Activated T-cell treated with anti-CD3 and anti-CD28 coated beads, Interleukin-2, amount 50 U/mL, for 24 hours (primary cell): ENCODE data around the gene RARRES2.
"Not testable (repeated sequence)": the region's sequence is repeated elsewhere in the genome, so short reads cannot be mapped to it uniquely, and the experiment has no call there.

Experiments
- DNase-seq: peaks from one replicate; pipeline ENCODE4 v3.0.0-alpha.2; 2020
- H3K27ac Mint-ChIP-seq: 2 replicates; pipeline ENCODE4 v1.8.0; 2020; ENCODE audit warnings: mild to moderate bottlenecking, mixed read lengths
- H3K27me3 Mint-ChIP-seq: 2 replicates; pipeline ENCODE4 v1.8.0; 2020; ENCODE audit warnings: mixed read lengths
- H3K36me3 Mint-ChIP-seq: 2 replicates; pipeline ENCODE4 v1.8.0; 2020; ENCODE audit warnings: low read depth, mixed read lengths
- H3K4me1 Mint-ChIP-seq: 2 replicates; pipeline ENCODE4 v1.8.0; 2020; ENCODE audit warnings: low read depth, mixed read lengths
- H3K4me3 Mint-ChIP-seq: 2 replicates; pipeline ENCODE4 v1.8.0; 2020; ENCODE audit warnings: mild to moderate bottlenecking, moderate library complexity, mixed read lengths
- H3K9me3 Mint-ChIP-seq: 2 replicates; pipeline ENCODE4 v1.8.0; 2020; ENCODE audit warnings: mixed read lengths

Gene RARRES2

GRCh38 chr7:150296802-150297201, 44.6 kb downstream of the RARRES2 start:
- H3K4me3 Mint-ChIP-seq, H3K27ac Mint-ChIP-seq, DNase-seq, H3K36me3 Mint-ChIP-seq, H3K27me3 Mint-ChIP-seq, H3K4me1 Mint-ChIP-seq, H3K9me3 Mint-ChIP-seq: not testable (repeated sequence)

- not testable (repeated sequence) for H3K27ac Mint-ChIP-seq, DNase-seq, H3K36me3 Mint-ChIP-seq, H3K4me1 Mint-ChIP-seq, H3K9me3 Mint-ChIP-seq, H3K27me3 Mint-ChIP-seq, H3K4me3 Mint-ChIP-seq
Observed at GRCh38 chr7:150295614-150296013, 45.8 kb downstream of the RARRES2 start.

GRCh38 chr7:150295027-150295426, 46.4 kb downstream of the RARRES2 start:
- not testable (repeated sequence) for DNase-seq, H3K4me3 Mint-ChIP-seq, H3K27me3 Mint-ChIP-seq, H3K36me3 Mint-ChIP-seq, H3K4me1 Mint-ChIP-seq, H3K9me3 Mint-ChIP-seq, H3K27ac Mint-ChIP-seq

- H3K36me3 Mint-ChIP-seq = peaks cover 13% of the 10 kb centered on the region
- not testable (repeated sequence) for H3K27me3 Mint-ChIP-seq, DNase-seq, H3K4me1 Mint-ChIP-seq, H3K27ac Mint-ChIP-seq, H3K9me3 Mint-ChIP-seq, H3K4me3 Mint-ChIP-seq
Observed at GRCh38 chr7:150290317-150290716, 51.1 kb downstream of the RARRES2 start.

GRCh38 chr7:150288816-150289215, 52.6 kb downstream of the RARRES2 start:
- H3K9me3 Mint-ChIP-seq, DNase-seq, H3K4me3 Mint-ChIP-seq, H3K4me1 Mint-ChIP-seq, H3K27ac Mint-ChIP-seq, H3K27me3 Mint-ChIP-seq: not testable (repeated sequence)
- H3K36me3 Mint-ChIP-seq = peaks cover 10% of the 10 kb centered on the region
